GM18858 (cell line): ENCODE results near the gene CSRNP3.
"Not testable (repeated sequence)": the region's sequence is repeated elsewhere in the genome, so short reads cannot be mapped to it uniquely, and the experiment has no call there.

ENCODE experiments used
- ATAC-seq: cut with Tn5 transposase; IDR thresholded peaks from one replicate; pipeline ENCODE4 v1.9.1; 2021; ENCODE audit not compliant: unreplicated experiment

The CSRNP3 gene

GRCh38 chr2:165629776-165630175, 160.3 kb downstream of the CSRNP3 start:
- no peak for ATAC-seq

GRCh38 chr2:165630236-165630635, 160.7 kb downstream of the CSRNP3 start:
- ATAC-seq = no peak

DNA sequence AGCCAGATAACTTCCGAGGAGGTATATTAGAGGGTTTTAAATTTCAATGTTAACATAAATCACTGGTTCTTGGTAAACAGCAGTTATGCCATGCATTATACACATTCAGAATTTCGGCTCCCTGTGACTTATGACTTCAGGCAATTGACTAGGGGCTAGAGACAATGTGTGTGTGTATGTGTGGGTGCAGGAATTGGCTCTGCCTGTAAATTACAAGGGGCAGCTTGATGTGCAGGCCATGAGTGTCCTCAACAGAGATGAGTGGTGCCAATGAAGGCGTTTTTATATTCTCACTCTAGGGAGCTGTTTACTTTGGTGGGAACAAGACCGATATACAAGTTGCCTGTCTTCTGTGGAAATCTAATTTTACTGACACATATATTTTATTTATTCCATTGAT, 161.6 kb downstream of the CSRNP3 start:
- no peak for ATAC-seq

- ATAC-seq = no peak
Observed at GRCh38 chr2:165632594-165632993, 163.1 kb downstream of the CSRNP3 start.

DNA sequence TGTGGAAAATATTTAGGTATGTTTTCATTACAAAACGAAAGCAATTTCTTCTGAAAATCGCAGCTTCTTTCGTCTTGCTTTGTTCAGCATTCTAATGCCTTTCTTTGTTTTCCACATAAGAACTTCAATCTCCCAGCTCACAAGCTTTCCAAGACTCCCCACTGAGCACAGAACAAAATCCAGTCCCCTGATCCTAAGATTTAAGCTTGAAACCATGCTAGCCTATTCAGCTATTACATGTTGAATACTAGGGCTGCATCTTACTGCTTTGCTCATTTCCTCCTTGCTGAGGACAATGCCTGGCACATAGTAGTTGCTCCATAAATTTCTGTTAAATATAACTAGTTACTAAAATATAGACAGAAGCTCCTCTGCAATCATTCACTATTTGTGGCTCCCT, 163.9 kb downstream of the CSRNP3 start:
- no peak for ATAC-seq

GRCh38 chr2:165634282-165634681, 164.8 kb downstream of the CSRNP3 start:
- ATAC-seq = no peak

DNA sequence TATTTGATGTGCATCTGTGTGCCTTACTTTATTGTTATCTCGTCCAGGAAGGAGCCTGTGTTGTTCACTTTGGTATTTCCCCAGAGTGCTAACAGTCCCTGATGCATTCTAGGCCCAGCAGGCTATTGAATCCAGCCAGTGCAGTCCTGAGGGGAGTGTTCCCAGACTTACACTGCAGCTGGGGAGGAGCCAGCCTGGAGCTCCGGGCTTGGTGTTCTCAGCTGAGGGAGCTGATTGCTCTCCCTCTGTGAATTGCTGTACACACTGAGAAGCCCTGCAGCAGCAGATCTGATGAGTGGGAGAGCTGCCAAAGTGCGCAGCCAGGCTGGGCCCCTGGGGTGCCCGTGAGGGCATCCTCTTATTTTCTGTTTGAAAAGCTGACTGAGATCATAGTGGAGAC, 165.4 kb downstream of the CSRNP3 start:
- no peak for ATAC-seq

GRCh38 chr2:165635532-165635931, 166.0 kb downstream of the CSRNP3 start:
- ATAC-seq = no peak

- no peak for ATAC-seq
Observed at GRCh38 chr2:165636959-165637358, 167.5 kb downstream of the CSRNP3 start.

- ATAC-seq = no peak
Observed at GRCh38 chr2:165637396-165637795, 167.9 kb downstream of the CSRNP3 start.

- ATAC-seq = no peak
Observed at GRCh38 chr2:165639504-165639903, 170.0 kb downstream of the CSRNP3 start.

DNA sequence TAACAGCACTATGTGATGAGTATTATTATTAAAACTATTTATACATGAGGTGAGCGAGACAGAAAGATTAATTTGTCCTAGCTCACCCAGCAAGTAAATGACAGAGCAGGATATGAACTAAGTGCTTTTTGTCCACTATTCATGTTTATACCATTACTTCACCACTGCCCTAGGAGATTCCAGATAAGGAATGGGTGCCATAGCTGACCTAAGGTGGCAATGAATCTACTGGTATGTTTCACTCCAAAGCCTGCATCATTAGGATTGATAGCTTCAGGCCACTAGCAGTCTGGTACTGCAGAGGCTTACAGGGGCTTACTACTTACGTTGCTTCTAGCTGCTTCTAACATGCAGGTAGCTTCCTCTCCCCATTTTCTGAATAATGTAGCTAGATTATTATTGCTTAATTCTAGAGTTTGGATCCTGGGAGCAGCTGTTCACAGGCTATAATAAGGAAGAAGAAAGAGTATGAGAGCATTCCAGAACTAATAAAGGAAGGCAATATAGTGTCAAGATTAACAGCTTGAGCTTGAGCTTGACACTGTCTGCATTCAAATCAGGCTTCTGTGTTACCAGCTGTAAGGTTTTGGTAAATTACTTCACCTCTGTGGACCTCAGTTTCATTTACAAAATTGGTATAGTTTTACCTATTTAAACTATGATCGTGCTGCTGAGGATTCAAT, 170.9 kb downstream of the CSRNP3 start:
- ATAC-seq = no peak

GRCh38 chr2:165645930-165646831, 176.7 kb downstream of the CSRNP3 start:
- no peak for ATAC-seq

DNA sequence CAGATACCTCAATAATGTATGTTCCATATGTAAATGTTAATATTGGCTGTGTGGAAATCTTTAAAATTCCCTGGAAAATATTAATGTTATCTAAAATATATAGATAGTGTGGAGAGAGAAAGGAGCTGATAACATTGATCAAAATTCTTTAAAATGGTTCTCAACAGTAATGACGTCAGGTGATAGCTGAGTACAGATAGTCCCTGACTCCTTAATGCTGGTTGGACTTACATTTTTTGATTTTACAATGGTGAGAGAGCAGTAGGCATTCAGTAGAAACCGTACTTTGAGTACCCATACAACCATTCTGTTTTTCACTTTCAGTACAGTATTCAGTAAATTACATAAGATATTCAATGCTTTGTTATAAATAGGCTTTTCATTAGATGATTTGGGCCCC, 177.9 kb downstream of the CSRNP3 start:
- ATAC-seq = no peak

GRCh38 chr2:165648801-165649200, 179.3 kb downstream of the CSRNP3 start:
- ATAC-seq = no peak

DNA sequence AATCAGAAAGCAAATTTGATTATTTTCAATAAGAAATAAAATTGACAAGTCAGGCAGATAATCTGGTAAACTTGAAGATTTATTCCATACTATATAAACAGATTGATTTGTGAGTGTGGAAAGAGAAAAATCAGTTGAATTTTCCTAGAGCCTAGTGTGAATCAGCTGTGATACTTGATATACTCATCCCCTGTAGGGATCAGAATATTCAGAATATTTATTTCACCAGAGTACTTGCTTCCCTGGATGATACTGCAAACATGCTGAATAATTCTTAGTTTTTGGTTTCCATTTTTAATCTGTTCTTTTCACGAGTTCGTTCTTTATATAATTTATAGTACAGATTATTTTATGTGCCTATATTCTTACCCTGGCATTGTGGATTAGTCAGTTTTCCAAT, 181.7 kb downstream of the CSRNP3 start:
- ATAC-seq = no peak

DNA sequence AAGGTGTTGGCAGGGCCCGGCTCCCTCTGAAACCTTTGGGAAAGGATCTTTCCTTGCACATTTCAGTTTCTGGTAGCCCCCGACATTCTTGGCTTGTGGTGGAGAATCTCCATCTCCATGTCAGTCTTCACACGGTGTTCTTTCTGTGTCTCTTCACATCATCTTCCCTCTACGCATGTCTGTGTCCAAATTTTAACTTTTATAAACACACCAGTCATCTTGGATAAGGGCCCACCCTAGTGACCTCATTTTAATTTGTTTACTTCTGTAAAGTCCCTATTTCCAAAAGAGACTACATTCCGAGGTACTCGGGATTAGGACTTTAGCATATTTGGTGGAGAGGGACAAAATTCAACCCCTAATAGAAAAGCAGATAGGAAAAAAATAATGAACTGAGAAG, 186.2 kb downstream of the CSRNP3 start:
- no peak for ATAC-seq

- no peak for ATAC-seq
Observed at GRCh38 chr2:165660361-165660760, 190.9 kb downstream of the CSRNP3 start.

- ATAC-seq = no peak
Observed at GRCh38 chr2:165662720-165663119, 193.2 kb downstream of the CSRNP3 start.

GRCh38 chr2:165665614-165666013, 196.1 kb downstream of the CSRNP3 start:
- no peak for ATAC-seq

DNA sequence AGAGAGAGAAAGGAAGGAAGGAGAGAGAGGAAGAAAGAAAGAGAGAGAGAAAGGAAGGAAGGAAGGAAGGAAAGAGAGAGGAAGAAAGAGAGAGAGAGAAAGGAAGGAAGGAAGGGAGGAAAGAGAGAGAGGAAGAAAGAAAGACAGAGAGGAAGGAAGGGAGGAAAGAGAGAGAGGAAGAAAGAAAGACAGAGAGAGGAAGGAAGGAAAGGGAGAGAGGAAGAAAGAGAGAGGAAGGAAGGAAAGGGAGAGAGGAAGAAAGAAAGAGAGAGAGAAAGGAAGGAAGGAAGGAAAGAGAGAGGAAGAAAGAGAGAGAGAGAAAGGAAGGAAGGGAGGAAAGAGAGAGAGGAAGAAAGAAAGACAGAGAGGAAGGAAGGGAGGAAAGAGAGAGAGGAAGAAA, 196.6 kb downstream of the CSRNP3 start:
- not testable (repeated sequence) for ATAC-seq

- ATAC-seq = no peak
Observed at GRCh38 chr2:165666605-165667004, 197.1 kb downstream of the CSRNP3 start.
